GM21723 (cell line): ENCODE results near the gene KATNAL1.
"Not testable (repeated sequence)": the region's sequence is repeated elsewhere in the genome, so short reads cannot be mapped to it uniquely, and the experiment has no call there.

Source experiments
- ATAC-seq: cut with Tn5 transposase; IDR thresholded peaks from one replicate; pipeline ENCODE4 v1.9.1; 2021; ENCODE audit warnings: mild to moderate bottlenecking, moderate library complexity; ENCODE audit not compliant: unreplicated experiment

Gene KATNAL1

DNA sequence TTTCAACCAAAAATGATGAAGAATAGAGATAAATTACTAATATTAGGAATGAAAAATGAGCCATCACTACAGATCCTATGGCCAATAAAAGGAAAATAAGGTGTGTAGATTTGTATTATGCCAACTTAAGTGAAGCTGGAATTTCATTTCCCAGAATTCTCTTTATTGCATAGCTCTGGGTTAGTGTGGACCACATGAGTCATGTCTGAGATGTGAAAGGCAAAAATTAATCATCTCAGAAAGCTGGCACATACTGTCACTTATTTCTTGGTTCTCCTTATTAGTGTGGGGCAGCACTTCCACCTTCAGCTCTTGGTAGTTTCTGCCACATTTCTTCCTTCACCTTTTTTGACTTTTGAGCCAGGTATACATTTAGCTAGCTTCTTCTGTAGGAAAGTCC lies 82.6 kb downstream of the KATNAL1 start:
- ATAC-seq: no peak

DNA sequence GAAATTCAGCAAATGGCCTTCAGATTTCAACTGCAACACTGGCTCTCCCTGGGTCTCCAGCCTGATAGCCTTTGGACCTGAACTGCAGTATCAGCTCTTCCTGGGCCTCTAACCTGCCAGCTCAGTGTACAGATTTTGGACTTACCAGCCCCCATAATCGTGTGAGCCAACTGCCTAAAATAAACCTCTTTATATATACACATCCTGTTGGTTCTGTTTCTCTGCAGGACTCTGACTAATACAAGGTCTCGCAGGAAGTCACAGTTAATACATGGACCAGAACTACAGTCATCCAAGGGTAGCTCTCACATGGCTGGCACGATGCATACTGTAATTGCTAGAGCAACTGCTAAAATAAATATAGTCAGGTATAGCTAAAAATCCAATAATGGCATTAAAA lies 85.1 kb downstream of the KATNAL1 start:
- ATAC-seq: no peak

DNA sequence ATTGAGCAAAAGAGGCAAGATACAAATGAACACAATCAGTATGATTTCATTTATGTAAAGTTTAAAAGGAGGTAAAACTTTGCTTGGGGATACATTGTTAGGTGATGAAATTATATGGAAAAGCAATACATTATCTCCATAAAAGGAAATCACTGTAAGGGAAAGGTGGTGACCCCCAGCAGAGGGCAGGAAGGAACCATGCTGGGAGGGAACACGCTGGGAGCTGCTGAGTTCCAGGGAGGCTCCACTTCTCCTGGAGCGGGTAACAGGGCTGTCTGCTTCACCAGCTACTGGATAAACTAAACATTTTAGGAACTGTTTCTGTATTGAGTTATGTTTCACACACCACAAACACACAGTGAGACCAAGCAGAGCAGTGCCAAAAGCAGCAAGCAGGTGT lies 91.2 kb downstream of the KATNAL1 start:
- ATAC-seq: no peak

DNA sequence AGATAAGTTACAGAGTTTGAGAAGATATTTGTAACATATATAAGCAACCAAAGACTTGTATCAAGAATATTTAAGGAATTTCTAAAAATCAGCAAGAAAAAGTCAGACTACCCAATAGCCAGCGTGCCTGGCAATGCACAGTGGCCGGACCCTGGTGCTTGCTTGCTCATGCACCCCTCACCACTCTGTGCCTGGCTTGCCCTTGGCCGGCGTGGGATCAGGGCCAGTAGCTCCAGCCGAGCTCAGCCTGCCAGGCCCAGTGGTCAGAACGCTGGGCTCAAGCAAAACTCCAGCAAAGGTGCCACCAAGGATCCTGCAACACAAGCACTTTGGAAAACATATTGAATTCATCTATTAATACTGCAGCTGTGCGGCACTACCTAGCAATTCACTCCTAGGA lies 95.1 kb downstream of the KATNAL1 start:
- no peak for ATAC-seq

DNA sequence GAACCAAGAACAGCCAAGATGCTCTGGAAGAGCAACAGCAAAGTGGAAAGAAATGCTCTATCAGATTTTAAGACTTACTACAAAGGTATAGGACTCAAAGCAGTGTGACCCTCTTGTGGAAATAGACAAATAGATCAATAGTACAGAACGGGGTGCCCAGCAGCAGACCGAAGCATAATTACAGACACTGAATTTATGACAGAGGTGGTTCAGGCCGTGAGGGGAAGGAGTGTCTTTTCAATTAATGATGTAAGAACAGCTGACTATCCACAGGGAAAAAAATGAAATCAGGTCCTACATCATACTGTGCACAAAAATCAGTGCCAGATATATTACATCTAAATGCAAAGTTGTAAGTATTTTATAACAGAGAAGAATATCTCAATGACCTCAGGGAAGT lies 95.6 kb downstream of the KATNAL1 start:
- no peak for ATAC-seq

DNA sequence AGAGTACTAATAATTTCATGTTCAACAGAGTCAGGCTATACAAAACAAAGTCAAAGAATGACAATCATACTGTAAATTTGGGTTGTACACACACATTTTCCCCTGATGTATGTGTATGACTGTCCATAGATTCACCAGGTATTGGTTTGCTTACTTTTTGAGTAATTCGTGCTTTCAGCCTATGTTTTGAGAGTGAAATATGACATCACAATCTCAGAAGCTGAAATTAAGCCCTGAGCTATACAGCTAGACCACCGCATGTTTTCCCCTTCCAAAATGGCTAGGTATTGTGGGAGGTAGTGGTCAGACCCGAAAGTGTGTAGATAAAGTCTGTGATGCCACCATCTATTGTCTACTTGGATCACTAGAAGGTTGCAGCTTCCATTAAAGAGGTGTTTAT lies 102.8 kb downstream of the KATNAL1 start:
- ATAC-seq: no peak

DNA sequence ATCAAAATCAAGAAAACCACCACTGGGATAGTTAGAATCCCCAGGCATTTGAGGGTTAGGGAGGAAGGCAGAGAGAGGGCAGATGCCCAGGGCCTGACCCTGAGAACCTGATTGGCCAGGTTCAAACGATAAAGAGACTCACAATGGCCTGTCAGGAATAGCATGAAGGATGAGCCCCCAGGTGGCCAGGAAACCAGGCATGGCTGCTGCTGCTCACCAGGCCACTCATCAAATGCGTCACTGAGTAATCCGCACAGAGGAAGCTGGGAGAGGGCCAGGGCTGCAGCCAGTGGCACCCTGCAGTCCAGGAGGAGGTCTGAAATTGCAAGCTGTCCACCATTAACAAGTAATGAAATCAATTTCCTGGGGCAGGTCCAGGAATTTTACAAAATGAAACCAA lies 111.3 kb downstream of the KATNAL1 start:
- ATAC-seq: no peak

DNA sequence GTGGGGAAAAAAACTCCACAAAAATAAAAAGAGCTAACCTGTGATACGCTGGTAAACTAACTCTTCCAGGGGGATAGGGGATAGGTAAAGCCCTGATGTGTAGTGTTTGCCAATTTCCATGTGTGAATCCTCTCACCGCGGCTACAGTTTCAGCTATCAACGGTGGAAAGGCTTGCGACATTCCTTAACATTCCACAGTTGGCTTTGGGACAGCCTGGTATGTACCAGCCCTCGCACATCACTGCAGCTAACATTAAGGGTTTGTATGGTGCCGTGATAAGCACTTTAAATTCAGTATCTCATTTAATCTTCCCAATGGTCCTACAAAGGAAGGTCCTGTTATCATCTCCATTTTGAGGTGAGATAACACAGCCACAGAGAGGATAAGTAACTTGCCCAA lies 112.4 kb downstream of the KATNAL1 start:
- no peak for ATAC-seq

DNA sequence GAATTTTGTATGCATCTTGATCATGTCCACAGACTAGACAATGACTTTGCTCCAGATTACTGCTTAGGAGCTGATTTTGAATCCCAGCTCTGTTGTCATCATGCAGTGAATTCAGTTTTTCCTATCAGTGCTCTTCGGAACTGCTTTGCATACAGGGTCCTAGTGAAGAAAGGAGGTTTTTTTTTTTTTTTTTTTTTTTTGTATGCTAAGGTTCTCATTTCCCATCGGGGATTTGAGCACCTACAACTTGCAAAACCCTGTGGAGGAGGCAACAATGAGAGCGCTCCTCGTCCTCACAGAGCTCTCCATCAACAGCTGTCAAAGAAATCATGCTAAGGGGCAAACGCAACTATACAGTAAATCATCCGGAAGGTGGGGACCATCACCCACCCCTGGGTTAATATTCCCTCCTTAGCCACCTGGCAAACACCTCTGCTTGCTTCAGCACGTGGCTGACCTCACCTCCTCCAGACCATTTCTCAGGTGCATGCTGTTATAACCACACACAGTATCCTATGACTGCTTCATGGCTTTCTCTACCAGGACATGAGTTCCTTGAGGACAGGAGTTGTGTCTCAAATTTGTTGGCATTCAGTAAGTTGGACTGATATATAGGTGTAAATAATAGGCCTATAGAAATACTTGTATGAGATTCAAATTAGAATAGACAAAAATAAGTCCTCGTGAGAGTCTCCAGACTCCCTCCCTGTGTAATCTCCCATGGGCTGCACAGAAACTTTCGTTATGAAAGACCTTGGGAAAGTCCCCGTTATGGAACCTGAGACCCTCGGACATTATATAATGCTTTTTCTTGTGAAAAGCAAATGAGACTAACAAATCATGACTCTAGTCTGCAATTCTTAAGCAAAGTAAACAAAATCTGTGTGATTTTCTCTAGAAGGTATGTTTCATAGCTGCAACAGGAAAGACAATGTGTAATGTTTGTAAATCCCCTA lies 113.8 kb downstream of the KATNAL1 start:
- ATAC-seq: no peak

DNA sequence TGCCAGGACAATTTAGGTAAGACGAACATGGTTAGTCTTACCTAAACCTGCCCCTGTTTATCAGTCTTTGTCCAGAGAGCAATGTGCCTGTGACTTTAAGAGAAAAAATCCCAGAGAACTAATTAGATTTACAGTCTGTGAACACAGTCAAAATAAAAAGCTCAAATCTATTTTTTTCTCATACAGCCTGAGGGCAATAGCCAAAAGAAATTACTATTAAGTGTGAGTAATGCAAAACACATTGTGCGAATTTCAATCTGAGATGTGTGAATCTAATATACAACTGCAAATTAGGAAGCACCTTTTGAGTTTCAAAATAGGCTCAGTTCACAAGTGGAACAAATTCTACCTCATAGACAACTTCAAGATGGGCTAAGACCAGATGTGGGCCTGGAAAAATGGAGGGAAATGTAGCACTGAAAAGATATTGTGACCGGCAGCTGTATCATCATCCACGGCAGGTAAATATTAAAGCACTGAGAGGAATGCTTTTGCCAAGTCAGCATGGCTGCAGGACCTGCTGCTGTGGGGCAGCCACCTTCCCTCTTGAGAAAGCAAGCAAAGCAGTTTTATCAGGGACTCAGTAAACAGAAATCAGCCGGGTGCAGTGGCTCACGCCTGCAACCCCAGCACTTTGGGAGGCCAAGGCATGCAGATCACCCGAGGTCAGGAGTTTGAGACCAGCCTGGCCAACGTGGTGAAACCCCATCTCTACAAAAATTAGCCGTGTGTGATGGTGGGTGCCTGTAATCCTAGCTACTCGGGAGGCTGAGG lies 114.8 kb downstream of the KATNAL1 start:
- ATAC-seq: no peak

DNA sequence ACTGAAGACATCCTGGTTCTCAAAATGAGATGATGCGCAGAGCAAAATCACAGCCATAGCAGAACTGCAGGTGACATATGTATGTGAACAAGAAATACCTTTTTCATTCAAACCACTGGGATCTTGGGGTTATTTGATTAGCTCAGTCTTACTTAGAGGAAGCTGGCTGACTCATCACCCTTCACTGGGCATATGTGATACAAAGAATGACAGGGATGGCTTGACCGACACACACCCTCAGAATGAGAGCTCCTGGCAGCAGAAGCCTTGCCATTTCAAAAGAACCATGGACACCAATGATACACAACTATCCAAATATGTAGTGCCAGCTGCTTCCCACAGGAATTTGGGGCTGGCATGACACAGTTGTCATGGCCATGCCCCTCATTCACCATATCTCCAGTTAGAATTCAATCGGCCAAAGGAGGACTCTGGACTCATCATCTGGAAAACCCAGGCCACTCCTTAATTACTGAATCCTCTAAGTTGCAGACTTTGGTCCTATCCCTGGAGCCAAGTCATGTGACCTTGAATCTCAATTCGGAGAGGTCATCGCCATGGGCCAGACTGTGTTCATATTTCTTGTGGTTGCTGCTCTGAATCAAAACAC lies 115.8 kb downstream of the KATNAL1 start:
- ATAC-seq: no peak

DNA sequence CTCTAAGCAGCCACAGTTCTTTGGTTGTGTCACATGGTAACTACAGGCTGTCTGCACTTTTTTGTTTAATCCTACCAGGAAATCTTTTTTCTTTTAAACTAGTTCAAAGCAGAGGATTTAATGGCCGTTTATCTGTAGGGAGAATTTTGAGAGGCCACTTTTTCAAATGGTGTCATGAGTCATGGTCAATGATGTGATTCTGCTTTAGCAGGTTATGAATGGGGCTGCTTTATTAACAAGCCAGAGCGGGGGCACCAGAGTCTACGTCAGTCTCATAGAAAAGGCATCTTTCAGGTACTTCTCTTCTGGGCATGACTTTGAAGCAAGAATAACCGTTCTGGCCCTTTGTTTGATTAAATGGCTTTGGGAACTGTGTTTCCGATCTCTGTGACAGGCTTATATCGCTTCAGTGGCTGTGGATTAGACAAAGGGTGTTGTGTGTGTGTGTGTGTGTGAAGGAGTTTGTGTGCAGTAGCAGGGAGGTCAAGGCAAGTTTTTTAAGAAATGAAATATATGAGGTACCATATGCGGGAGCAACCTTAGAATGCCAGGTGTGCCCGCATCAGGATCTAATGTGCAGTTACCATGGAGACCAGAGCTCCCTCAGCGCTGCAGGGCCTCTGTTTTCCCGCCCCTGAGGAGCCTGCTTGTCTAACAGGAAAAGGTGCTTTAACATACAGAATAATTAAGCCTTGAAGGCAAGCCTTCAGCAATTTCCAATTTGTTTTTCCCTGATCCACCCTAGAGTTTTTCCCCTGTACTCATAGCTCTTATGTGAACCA lies 120.5 kb downstream of the KATNAL1 start:
- ATAC-seq: no peak

DNA sequence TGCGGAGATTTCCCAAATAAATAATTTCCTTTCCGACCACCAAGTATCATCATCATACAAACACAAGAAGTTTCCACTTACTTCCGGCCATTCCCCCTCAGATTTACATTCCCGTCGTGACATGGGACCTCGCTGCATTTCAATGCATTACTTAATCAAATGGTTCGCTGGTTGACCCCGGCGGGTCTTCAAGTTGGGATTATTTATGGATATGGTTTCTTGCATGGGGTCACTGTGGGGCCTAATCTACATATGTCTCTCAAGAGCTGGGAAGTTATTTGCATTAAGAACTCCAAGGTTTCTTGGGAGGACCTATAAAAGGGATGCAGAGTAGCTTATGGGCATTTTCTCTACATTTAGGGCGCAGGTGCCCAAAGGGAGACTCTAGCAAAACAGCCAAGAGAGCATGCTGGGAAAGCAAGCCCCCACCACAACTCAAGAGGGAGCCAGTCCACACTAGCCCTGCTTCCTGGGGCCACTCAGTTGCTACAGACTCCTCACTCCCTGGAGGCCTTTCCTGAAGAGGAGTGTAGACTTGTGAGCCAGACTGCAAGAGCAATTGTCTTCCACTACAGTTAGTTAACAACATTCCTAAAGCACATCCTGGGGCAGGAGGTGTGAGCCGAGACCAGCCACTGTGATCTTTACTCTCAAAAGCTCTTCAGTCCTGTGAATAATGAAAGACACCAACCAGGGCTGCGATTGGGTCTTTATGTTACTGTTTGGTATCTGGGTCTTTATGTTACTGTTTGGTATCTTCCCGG lies 125.3 kb downstream of the KATNAL1 start:
- no peak for ATAC-seq

DNA sequence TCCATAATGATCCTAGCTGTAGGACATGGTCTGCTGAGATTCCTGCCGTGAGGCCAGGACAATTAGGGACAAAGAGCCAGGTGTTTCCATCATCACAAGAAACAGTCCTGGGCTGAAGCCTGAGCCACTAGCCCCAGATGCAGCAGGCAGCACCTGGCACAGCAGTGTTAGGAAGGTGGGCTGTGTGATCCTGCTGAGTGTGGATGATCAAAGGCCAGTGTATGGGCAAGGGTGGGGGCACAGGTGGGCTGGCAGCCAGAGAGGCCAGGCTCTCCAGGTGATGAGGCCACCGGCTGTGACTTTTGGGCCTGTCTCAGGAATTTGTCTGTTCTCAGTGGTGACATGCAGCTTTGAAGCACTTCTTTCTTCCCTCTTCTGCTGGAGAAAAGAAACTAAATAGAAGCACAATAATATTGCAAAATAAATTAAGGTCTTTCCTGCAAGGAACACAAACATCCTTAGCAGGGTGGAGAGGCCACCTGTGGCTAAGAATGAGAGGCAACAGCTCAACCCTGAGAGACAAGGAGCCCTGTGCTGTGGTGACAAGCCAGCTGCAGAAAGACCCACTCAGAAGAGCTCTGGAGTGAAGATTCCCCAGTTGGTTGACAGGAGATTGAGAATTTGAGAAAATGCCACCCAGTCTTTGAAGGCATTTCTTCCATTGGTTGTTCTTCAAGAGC lies 127.6 kb downstream of the KATNAL1 start:
- ATAC-seq: no peak

DNA sequence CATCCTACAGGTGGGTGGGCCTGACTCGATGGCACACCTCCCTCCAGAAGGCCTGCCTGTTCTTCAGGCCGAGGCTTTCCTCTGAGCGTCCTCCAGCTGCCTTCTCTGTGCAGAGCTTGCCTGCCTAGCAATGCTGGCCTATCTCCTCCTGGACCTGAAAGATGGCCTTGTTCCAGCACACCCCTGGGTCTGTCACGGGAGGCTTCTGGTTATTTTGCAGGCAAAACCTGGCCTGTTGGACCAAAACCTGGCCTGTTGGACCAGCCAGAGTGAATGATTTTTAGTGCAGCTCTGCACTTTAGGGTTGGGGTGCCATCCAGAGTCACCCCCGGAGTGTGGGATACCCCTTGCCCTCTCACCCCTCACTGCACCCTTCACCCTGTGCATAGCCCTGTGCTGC lies 128.4 kb downstream of the KATNAL1 start:
- ATAC-seq: no peak

DNA sequence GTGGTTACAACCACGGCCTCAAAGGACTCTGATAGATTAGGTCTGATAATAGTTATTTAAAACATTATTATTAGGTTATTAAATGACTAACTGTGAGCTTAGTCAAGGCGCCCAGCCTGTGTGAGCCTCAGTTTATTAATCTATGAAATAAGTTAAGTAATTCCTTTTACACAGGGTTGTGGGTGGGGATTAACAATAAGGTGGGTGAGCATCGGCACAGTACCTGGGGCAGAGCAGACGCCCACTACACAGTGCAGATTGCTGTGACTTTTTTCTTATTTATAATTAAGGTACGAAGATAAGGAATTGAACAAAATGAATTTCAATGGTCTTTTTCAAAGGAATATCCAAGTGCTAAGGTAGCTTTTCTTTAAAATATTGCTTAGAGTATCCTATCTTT lies 132.2 kb downstream of the KATNAL1 start:
- no peak for ATAC-seq

DNA sequence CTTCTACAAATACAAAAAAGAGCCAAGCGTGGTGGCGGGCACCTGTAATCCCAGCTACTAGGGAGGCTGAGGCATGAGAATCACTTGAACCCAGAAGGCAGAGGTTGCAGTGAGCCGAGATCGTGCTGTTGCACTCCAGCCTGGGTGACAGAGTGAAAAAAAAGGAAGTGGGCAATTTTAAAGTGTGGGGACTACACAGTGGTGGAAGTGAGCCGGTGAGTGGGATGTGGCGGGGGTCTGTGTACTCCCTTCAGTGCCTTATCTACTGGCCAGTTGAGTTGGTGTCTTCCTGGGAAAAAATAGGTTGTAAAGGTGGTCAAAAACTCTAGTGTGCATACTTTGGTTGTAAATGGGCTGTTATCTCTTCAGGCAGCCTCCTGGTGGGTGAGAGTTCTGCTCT lies 133.1 kb downstream of the KATNAL1 start:
- not testable (repeated sequence) for ATAC-seq

DNA sequence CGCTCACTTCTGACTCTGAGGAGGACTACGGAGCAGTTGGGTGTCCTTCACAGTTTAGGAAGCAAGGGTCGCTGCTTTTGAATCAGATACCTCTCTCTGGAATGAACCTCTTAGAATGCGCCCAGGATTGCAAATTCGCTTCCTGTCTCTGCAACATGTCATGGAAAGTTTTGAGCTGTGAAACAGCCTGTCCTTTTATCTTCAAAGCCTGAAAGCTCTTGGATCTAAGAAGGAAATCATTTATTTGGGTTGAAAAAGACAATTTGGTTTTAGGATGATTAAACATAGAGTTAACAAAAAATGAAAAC lies 134.1 kb downstream of the KATNAL1 start:
- ATAC-seq: no peak

DNA sequence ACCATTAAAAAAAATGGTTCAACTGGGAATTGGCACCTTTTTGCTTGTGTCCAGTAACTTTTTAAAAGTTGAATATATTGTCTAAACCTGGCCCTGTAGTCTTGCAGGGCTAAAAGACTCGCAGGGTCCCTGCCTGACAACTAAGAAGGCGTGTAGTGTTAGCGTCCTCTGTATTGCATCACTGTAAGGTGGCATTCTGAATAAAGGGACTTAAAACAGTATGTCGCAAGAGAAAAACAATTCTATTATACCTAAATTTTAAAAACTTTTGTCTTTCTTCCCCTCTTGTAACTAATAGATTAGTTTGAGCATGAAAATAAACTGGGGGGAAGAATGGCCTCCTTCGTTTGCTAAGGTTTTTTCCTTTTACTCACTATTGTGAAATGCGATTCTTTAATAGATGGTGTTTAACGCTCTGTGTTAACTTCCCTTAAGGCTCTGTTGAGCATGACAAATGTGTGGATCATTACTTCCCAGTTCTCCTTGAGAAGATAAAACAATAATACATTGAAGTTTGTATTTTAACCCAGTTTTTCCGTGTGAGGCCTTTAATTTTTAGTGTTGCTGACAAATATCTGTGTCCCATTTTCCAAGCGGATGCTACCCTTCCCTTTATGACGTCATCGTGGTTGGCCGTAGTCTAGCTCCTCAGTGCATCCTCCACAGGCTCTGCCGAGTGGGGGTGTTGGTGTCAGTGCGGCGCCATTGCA lies 134.6 kb downstream of the KATNAL1 start:
- no peak for ATAC-seq
